22Rv1 (cell line): ENCODE data around the gene GALNT16.
A peak's percentile ranks its signal among the peaks of the same experiment; 100 is the strongest.

Experiments
- H3K27ac ChIP-seq: fragments of 450-650 bp; 2 replicates; pipeline ENCODE4 v1.5.1; 2017
- ZFX ChIP-seq: fragments of 450-650 bp; IDR thresholded peaks from 2 replicates; pipeline ENCODE4 v1.6.1; 2017; ENCODE audit warnings: antibody characterized with exemption, borderline replicate concordance
- TF ChIP-seq, protein P1 (sequence below): fragments of 450-650 bp; IDR thresholded peaks from 2 replicates; pipeline ENCODE4 v1.5.1; 2017; ENCODE audit warnings: mild to moderate bottlenecking

GALNT16 gene

DNA sequence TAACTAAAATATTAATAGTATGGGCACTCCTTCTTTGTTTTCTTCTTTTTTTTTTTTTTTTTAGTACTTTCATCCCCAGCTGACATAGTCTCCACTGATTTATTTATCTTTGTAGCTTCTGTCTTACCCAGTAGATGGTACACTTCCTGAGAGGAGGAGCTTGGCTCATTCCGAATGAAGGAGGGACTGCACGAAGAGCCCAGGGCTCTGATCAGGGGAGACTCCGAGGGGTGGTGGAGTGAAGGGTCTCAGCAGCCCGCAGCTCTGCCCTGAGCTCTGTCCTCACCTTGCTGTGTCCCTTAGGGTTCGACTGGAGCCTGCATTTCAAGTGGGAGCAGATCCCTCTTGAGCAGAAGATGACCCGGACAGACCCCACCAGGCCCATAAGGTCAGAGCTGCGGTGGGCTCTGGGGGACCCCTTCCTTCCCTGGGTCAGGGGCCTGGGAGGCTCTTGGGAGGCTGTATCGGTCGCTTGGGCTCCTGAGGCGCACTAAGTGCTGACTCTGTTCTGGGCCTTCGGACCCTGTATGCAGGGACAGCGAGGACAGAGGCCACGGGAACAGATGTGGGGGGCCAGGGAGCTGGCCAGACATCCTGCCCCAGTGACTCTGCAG, 72.9 kb downstream of the GALNT16 start:
- H3K27ac ChIP-seq = no peak overlapping the region
- TF ChIP-seq, protein P1, sequence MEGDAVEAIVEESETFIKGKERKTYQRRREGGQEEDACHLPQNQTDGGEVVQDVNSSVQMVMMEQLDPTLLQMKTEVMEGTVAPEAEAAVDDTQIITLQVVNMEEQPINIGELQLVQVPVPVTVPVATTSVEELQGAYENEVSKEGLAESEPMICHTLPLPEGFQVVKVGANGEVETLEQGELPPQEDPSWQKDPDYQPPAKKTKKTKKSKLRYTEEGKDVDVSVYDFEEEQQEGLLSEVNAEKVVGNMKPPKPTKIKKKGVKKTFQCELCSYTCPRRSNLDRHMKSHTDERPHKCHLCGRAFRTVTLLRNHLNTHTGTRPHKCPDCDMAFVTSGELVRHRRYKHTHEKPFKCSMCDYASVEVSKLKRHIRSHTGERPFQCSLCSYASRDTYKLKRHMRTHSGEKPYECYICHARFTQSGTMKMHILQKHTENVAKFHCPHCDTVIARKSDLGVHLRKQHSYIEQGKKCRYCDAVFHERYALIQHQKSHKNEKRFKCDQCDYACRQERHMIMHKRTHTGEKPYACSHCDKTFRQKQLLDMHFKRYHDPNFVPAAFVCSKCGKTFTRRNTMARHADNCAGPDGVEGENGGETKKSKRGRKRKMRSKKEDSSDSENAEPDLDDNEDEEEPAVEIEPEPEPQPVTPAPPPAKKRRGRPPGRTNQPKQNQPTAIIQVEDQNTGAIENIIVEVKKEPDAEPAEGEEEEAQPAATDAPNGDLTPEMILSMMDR = no peak
- no peak for TF ChIP-seq ZFX

DNA sequence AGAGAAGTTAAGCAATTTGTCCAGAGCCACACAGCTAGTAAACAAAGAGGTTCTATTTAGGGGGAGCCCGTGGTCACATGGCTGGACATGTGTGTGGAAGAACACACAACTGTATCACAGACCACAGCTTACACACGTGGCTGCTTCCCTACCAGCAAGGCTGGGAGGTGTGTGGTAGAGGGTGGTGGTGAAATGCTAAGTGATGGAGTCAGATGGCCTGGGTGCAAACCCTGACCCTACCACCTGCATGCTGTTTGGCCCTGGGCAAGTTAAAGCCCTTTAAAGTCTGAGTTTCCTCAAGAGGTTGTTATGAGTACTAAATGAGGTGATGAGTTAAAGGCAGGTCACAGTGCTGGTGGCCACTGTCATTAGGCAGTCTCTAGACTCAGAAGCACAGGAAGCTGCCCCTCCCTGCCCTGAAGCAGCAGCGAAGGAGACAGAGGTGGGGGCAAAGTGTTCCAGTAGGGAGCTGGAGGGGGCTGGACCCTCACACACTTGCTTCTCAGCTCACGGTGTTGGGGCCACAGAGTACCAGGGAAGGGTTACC, 73.9 kb downstream of the GALNT16 start:
- H3K27ac ChIP-seq = no peak overlapping the region
- TF ChIP-seq, protein P1 = no peak
- TF ChIP-seq ZFX = no peak

DNA sequence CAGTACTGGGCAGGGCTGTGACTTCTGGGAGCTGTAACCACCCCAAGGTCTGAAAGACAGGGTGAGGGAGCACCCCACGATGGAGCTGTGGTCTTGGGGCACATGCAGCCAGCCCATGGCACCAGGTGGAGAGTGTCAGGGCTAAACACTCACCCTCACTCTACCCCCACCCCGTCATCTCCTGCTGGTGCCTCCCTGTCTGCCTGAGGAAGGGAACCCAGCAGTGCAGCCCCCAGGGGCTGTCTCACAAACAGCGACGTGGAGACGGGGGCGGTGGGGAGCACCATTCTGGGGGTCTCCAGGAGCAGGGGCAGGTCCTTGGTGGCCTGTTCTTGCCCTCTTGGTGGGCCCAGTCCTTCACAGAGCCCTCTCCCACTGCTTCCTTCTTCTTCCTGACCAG, 74.6 kb downstream of the GALNT16 start:
- TF ChIP-seq ZFX = no peak
- TF ChIP-seq, protein P1 = no peak

DNA sequence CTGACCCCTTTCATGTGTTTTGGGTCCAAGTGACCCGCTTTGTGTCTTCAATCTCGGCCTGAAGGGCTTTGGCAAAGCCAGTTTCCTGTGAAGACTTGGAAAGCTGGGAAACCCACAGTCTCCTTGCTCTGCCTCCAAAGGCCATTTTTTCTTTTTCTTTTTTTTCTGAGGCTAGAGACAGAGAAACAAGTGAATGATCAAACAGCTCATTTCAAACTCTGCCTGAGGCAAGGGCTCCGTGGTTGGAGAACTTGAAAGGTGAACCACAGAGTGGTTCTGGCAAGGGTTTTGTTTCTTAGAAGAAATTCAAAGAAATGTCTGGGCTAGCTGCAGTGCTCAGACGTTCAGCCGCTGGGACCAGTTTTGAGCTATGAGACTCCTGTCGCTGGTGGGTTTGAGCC, 75.4 kb downstream of the GALNT16 start:
- no peak overlapping the region for H3K27ac ChIP-seq
- TF ChIP-seq, protein P1 = no peak
- TF ChIP-seq ZFX = no peak

More for the DNA sequence above, 74.6 kb downstream of the GALNT16 start:
- H3K27ac ChIP-seq = no peak overlapping the region

DNA sequence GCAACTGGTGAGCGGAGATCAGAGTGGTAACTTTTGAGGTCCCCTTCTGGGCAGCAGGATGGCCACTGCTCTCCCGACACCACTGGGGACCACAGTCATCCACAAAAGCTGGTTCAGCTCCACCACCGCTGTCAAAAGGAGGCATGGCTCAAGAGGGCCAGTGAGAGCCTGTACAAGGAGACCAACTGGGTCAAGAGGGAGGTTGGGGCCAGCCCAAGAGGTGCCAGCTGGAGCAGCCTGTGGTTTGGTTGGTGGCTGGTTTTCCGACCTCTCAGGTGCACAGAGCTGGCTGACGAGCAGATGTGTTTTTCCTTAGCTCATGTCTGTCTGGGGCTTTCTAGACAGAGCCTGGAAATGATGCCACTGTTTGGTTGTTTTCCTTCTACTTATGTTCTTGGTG, 78.0 kb downstream of the GALNT16 start:
- TF ChIP-seq, protein P1 = no peak
- TF ChIP-seq ZFX = no peak
- no peak overlapping the region for H3K27ac ChIP-seq

DNA sequence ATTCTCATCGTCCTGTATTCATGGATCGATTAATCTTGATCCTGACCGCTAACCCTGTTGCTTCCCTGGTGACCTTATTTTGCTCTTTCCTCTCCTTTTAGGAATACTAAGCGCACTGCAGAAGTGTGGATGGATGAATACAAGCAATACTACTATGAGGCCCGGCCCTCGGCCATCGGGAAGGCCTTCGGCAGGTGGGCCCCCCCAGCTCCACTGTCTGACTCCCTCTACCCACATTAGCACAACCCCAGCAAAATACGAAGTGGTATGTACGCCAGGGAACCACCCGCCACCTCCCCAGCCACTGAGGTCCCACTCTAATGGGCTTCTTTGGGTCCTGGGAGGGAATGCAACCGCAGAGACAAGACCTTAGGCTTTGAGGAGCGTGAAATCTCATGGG, 79.5 kb downstream of the GALNT16 start:
- no peak for TF ChIP-seq ZFX
- TF ChIP-seq, protein P1 = no peak
- H3K27ac ChIP-seq = no peak overlapping the region

DNA sequence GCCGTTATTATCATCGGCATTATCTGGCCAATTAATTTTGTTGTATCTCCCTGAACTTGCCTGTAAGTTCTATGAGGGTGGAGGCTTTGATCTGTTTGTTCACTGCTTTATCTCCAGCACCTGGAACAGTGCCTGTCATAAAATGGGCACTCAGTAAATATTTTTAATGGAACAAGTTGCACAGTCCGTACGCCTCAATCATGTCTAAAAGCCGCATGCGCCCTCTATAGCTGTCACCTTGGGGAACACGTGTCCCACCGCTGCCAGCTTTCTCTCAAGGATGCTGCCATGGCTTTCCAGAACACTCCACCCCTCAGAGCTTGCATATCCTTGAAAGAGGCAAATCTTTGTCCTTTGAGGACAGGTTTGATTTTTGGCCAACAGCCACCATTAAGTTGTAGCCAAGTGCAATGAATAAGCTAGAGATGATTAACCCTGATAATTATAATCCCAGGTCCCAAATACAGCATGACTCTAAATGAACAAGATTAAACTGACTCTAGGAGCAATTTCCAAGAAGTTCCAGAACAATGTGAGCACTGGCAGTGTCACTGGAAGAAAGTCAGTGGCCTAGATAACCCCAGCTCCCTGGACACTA, 83.1 kb downstream of the GALNT16 start:
- peak overlapping the region; percentile 80 for H3K27ac ChIP-seq
- no peak for TF ChIP-seq ZFX
- TF ChIP-seq, protein P1 = no peak
